ENCODE measurements around the gene PPM1E.
"Not testable (repeated sequence)": the region's sequence is repeated elsewhere in the genome, so short reads cannot be mapped to it uniquely, and the experiment has no call there.

PPM1E gene

DNA sequence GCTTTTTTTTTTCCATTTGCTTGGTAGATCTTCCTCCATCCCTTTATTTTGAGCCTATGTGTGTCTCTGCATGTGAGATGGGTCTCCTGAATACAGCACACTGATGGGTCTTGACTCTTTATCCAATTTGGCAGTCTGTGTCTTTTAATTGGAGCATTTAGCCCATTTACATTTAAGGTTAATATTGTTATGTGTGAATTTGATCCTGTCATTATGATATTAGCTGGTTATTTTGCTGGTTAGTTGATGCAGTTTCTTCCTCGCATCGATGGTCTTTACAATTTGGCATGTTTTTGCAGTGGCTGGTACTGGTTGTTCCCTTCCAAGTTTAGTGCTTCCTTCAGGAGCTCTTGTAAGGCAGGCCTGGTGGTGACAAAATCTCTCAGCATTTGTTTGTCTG is 94.5 kb downstream of the PPM1E start:
- DNase-seq: not testable (repeated sequence)

DNA sequence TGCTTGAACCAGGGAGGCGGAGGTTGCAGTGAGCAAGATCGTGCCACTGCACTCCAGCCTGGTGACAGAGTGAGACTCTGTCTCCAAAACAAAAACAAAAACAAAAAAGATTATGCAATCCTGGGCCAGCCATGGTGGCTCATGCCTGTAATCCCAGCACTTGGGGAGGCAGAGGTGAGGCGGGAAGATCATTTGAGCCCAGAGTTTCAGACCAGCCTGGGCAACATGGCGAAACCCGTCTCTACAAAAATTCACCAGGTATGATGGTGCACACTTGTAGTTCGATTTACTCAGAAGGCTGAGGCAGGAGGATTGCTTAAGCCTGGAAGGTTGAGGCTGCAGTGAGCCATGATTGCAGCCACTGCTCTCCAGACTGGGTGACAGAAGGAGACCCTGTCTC is 109.6 kb downstream of the PPM1E start:
- DNase-seq: no peak

DNA sequence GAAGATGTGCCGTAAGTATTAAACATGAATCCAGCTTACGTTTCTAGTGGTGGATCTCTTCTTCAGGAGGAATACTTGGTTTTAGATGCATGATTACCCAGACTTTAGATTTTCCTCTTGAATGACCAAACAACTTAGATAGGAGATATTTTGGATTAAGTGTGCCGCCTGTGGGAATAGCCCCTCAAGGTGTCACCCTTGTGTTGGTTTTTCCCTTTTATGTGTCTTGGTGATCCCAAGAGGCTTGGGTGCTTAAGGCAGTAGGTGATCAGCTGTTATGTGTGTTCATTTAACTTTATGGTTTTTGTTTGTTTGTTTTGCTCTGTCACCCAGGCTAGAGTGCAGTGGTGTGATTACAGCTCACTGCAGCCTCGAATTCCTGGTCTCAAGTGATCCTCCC is 115.1 kb downstream of the PPM1E start:
- no peak for DNase-seq

DNA sequence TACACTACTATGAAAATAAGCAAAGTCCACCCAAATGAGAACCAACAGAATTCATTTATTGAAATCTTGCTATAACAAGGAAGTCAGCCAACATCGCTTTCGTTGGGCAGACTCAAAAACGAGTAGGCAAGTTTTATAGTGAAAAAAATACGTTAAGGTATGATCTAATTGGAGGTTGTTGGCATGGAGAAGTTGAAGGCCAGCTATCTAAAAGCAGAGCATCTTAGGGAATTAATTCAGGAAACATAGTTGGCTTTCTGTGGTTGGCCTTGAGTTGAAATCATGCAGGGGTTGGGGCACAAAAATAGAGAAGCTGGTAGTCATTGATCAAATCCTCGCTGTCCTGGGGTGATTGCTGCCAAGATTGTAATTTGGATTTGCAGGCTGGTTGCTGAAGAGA is 118.3 kb downstream of the PPM1E start:
- DNase-seq: no peak

DNA sequence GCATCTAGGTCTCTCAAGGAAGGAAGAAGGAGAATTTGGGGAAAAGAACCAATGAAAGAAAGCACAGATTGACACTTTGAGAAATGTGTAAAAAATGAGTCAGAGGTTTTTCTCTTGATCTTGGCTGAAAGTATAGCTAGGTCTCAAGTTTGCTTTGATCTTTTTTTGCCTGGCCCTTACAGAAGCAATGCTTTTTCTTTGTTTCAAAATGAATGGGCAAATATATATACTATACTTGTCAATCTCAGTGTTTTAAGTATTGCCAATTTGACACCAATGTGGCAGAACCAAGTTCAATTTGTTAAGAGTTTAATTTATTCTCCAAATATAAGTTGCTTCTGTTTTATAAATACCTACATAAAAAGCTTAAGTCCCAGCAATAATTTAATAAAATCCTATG is 119.6 kb downstream of the PPM1E start:
- no peak for DNase-seq

- no peak for DNase-seq
Measured at GRCh38 chr17:58884161-58884560, 128.5 kb downstream of the PPM1E start.

GRCh38 chr17:58886514-58886913 is 130.9 kb downstream of the PPM1E start:
- no peak for DNase-seq

DNA sequence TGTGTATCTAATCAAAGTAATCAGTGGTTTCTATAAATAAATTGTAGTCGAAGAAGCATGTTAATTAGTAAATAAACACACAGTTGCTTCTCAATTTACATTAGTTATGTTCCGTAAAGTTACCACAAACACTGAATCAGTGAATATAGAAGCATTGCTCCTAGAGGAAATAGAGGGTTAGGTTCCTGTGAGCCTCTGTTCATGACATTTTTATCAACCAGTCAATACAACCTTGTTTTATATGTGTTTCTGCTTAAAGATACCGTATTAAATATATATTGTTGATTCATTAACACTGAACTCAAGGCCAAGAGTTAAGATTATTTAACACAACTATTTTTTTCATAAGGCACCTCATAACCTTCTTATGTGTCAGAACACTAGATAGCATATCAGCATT is 134.3 kb downstream of the PPM1E start:
- no peak for DNase-seq

DNA sequence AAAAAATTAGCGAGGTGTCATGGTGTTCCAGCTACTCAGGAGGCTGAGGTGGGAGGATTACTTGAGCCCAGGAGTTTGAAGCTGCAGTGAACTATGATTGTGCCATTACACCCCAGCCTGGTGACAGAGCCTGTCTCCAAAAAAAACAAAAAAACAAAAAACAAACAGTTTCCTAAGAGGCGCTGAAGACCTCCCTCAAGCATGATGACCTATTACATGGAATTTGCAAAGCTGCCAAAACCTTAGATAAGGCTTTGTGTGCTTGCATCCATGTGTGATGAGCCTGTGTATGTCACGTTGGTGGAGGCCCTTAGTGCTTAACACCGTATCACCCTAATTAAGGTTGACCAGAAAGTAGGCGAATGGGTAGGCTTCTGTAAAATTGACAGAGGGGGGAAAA is 143.5 kb downstream of the PPM1E start:
- no peak for DNase-seq

- no peak for DNase-seq
Measured at GRCh38 chr17:58902322-58902721, 146.7 kb downstream of the PPM1E start.

GRCh38 chr17:58911741-58912343 is 156.2 kb downstream of the PPM1E start:
- no peak for DNase-seq

DNA sequence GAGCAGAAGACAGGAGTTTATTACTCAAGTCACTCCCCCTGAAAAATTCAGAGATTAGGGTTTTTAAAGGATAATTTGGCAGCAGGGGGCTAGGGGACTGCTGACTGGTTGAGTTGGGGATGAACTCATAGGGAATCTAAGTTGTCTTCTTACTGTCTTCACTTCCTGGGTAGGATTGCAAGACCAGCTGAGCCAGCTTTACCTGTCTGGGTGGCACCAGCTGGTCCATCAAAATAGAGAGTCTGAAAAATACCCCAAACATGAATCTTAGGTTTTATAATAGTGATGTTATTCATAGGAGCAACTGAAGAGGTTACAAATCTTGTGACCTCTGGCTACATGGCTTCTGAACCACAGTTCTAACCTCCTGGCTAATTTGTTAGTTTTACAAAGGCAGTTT is 157.9 kb downstream of the PPM1E start:
- no peak for DNase-seq

DNA sequence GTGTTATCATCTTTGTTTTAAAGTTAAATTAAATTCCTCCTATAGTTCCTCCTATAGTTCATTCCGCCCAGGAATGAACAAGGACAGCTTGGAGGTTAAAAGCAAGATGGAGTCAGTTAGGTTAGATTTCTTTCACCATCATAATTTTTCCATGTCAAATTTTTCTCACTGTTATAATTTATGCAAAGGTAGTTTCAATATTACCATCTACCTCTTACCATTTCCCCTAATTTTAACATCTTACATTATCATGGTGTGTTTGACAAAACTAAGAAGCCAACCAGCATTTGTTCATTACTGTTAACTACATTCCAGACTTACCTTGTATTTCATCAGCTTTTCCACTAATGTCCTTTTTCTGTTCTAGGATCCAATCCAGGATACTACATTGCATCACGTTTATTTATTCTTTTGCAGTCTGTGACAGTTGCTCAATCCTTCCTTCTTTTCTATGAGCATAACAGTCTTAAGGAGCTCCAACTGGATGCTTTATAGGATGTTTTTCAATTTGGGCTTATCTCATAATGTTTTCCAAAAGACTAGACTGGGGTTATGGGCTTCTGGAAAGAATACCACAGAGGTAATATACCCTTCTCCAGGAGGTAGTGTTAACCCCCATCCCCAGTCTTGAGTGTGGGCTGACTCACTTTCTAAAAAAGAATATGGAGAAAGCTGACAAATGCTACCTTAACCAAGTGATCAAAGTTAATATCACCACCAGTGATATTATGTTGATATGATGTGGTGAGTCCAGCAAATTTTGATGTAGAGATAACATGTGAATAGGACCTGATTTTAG is 158.5 kb downstream of the PPM1E start:
- DNase-seq: no peak

GRCh38 chr17:58917228-58917627 is 161.6 kb downstream of the PPM1E start:
- no peak for DNase-seq

GRCh38 chr17:58918072-58918471 is 162.4 kb downstream of the PPM1E start:
- DNase-seq: no peak

DNA sequence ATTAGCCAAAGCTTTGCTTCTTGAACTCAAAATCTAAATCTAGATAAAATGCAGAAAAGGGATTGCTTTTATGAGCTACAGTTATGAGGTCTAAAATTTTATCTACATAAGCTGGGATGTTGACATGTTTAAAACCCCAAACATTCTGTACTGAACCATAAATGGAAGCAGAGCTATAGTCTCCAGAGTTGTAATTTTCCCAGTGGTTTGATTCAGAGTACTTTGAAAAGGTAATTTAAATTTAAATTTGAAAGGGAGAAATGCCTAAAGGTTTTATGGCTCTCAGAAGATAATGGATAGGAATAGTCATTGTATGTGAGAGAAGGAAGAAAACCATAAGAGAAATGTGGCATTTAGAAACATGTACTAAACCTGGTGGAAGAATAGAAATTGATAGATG is 163.2 kb downstream of the PPM1E start:
- no peak for DNase-seq

GRCh38 chr17:58920773-58921172 is 165.1 kb downstream of the PPM1E start:
- DNase-seq: no peak

DNA sequence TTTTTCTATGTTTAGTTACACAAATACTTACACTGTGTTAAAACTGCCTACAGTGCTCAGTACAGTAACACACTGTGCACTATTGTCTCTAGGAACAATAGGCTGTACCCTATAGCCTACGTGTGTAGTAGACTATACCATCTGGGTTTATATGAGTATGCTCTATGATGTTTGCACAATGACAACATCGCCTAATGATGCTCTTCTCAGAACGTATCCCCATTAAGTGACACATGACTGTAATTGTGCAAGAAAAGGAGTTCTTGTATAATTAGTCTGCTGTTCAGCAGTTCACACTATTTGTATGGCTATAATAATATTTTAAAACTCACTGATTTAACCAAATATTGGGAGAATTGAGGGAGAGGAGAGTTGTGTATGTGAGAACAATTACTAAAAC is 177.3 kb downstream of the PPM1E start:
- no peak for DNase-seq

GRCh38 chr17:58936295-58936694 is 180.6 kb downstream of the PPM1E start:
- no peak for DNase-seq

GRCh38 chr17:58944166-58944565 is 188.5 kb downstream of the PPM1E start:
- no peak for DNase-seq

DNA sequence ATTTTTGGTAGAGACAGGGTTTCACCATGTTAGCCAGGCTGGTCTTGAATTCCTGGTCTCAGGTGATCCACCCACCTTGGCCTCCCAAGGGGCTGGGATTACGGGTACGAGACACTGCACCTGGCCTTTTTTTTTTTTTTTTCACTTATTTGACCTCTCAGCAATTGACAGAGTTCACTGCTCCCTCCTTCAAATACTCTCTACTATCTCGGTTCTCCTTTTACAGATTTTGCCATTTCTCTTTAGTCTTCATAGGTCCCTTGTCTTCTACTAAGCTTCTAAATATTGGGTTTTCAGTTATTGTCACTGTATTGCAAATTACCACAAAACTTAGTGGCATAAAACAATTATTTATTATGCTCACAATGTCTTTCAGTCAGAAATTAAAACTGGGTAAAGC is 191.8 kb downstream of the PPM1E start:
- no peak for DNase-seq

DNA sequence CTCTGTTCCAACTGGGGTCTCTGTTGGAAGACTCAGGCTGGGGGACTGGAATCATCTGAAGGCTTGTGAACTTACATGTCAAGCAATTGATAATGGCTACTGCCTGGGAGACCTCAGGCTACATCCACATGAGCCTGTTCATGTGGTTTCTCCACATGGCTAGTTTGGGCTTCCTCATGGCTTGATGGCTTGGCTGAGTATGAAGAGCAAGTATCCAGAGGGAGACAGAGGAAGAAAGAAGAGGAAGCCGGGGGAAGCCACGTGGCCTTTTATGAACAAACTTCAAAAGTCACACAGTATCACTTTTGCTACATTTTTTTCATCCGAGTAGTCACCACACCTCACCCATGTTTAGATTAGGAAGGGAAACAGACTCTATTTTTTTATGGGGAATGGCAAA is 192.2 kb downstream of the PPM1E start:
- no peak for DNase-seq

DNA sequence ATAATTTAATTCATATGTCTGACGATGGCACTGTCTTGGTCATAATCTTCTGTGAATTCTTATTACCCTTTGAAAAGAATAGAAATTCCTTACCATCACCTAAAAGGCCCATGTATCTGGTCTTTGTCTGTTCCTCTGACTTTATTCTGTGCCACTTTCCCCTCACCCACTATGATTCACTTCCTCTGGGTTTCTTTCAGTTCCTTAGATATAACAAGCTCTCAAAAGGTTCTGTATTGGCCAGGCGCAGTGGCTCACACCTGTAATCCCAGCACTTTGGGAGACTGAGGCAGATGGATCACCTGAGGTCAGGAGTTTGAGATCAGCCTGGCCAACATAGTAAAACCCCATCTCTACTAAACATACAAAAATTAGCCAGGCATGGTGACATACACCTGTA is 198.7 kb downstream of the PPM1E start:
- DNase-seq: not testable (repeated sequence)

GRCh38 chr17:58956997-58957724 is 201.5 kb downstream of the PPM1E start:
- no peak for DNase-seq

Data from stimulated activated CD4-positive, alpha-beta T cell treated with anti-CD3 and anti-CD28 coated beads, Interleukin-1b, Interleukin-23, amount 100 ng/mL, for 48 hours (primary cell).